Parathyroid adenoma (tissue), 2 donors: ENCODE data around the gene DLL4.

Experiments used
- H2AFZ ChIP-seq: fragments of 300-600 bp; sonication (generic); one replicate; pipeline ENCODE4 v1.7.0; 2017; ENCODE audit warnings: antibody characterized with exemption, mild to moderate bottlenecking
- H3K27ac ChIP-seq: fragments of 300-600 bp; sonication (generic); one replicate; pipeline ENCODE4 v1.7.0; 2017
- H3K27me3 ChIP-seq: fragments of 300-600 bp; sonication (generic); one replicate; pipeline ENCODE4 v1.7.0; 2017; ENCODE audit warnings: low read length; ENCODE audit not compliant: control insufficient read depth, insufficient read depth
- H3K36me3 ChIP-seq: fragments of 300-600 bp; sonication (generic); one replicate; pipeline ENCODE4 v1.7.0; 2017; ENCODE audit warnings: low read length; ENCODE audit not compliant: control insufficient read depth, insufficient read depth
- H3K4me1 ChIP-seq: fragments of 300-600 bp; sonication (generic); one replicate; pipeline ENCODE4 v1.7.0; 2017; ENCODE audit warnings: control low read depth
- H3K4me2 ChIP-seq: fragments of 300-600 bp; sonication (generic); one replicate; pipeline ENCODE4 v1.7.0; 2017; ENCODE audit warnings: low read length
- H3K4me3 ChIP-seq: fragments of 300-600 bp; sonication (generic); one replicate; pipeline ENCODE4 v1.7.0; 2017; ENCODE audit warnings: low read depth, low read length
- H3K79me2 ChIP-seq: fragments of 300-600 bp; sonication (generic); one replicate; pipeline ENCODE4 v1.7.0; 2017; ENCODE audit warnings: control low read depth
- H3K9ac ChIP-seq: fragments of 300-600 bp; sonication (generic); one replicate; pipeline ENCODE4 v1.7.0; 2017; ENCODE audit warnings: mild to moderate bottlenecking
- H3K9me3 ChIP-seq: fragments of 300-600 bp; sonication (generic); one replicate; pipeline ENCODE4 v1.7.0; 2017; ENCODE audit warnings: low read length; ENCODE audit not compliant: control insufficient read depth
- CTCF ChIP-seq: fragments of 300-600 bp; sonication (generic); IDR thresholded peaks from one replicate; pipeline ENCODE4 v1.7.0; 2017; ENCODE audit warnings: antibody characterized with exemption, mild to moderate bottlenecking
- donor health status: primary hyperparathyroidism.

Gene DLL4

GRCh38 chr15:40915679-40916078, 13.5 kb upstream of the DLL4 start:
- Histone ChIP-seq H3K4me3 (no peak overlapping the region), H3K4me1 (no peaks in the 10 kb centered on the region), H3K79me2 (no peaks in the 10 kb centered on the region), H3K9ac (no peak overlapping the region), H3K27me3 (no peaks in the 10 kb centered on the region), H3K27ac (no peak overlapping the region), H3K4me2 (no peak overlapping the region), H2AFZ (no peak overlapping the region), H3K9me3 (no peaks in the 10 kb centered on the region), H3K36me3 (no peaks in the 10 kb centered on the region)
- TF ChIP-seq CTCF: no peak

- no peak overlapping the region for H3K4me2 ChIP-seq
- no peak overlapping the region for H2AFZ ChIP-seq
- H3K36me3 ChIP-seq: no peaks in the 10 kb centered on the region
- no peaks in the 10 kb centered on the region for H3K4me1 ChIP-seq
- no peaks in the 10 kb centered on the region for H3K27me3 ChIP-seq
- no peaks in the 10 kb centered on the region for H3K9me3 ChIP-seq
- H3K9ac ChIP-seq: no peak overlapping the region
- TF ChIP-seq CTCF: no peak
- H3K27ac ChIP-seq: no peak overlapping the region
- no peaks in the 10 kb centered on the region for H3K79me2 ChIP-seq
- H3K4me3 ChIP-seq: no peak overlapping the region
These were observed 11.6 kb upstream of the DLL4 start for GRCh38 chr15:40917585-40917984.

- Histone ChIP-seq H3K27me3 (no peaks in the 10 kb centered on the region), H3K27ac (no peak overlapping the region), H3K79me2 (no peaks in the 10 kb centered on the region), H2AFZ (no peak overlapping the region), H3K9me3 (no peaks in the 10 kb centered on the region), H3K4me1 (no peaks in the 10 kb centered on the region), H3K36me3 (no peaks in the 10 kb centered on the region), H3K9ac (no peak overlapping the region), H3K4me2 (no peak overlapping the region), H3K4me3 (no peak overlapping the region)
- no peak for TF ChIP-seq CTCF
These were observed 10.9 kb upstream of the DLL4 start for GRCh38 chr15:40918146-40918798.

- Histone ChIP-seq H3K4me1 (no peaks in the 10 kb centered on the region), H3K9me3 (no peaks in the 10 kb centered on the region), H3K79me2 (no peaks in the 10 kb centered on the region), H3K27ac (no peak overlapping the region), H3K36me3 (no peaks in the 10 kb centered on the region), H3K4me3 (no peak overlapping the region), H3K4me2 (no peak overlapping the region), H3K27me3 (no peaks in the 10 kb centered on the region), H2AFZ (no peak overlapping the region), H3K9ac (no peak overlapping the region)
- TF ChIP-seq CTCF: no peak
These were observed 10.2 kb upstream of the DLL4 start for GRCh38 chr15:40918799-40919392.
